ENCODE data around the gene KRTAP5-6.

DNA sequence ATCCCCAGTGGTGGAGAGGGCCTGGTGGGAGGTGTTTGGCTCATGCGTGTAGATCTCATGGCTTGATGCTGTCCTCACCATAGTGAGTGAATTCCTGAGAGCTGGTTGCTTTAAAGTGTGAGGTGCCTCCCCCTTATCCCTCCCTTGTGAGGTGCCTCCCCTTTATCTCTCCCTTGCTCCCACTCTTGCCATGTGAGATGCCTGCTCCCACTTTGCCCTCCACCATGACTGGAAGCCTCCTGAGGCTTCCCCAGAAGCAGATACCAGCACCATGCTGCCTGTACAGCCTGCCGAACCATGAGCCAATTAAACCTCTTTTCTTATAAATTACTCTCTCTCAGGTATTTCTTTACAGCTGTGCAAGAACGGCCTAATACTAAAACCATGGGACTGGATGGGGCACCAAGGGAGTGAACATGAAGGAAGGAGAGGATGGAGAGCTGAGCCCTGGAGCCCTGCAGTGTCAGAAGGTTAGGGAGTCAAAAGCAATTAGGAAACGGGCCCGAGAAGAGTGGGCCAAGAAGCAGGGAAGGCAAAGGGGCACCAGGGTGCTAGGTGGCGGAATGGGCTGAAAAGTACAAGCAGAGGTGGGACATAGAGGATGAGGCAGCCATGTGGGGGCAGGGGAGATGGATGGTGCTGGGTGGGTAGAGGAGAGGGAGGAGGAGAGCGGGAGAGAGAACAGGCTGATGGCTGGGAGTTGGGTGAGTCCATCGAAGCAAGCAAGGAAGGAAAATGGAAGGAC lies 44.0 kb downstream of the KRTAP5-6 start:
- no peak for TF ChIP-seq EZH2 (IDR thresholded peaks at IDR 0.05; ENCODE audit: borderline replicate concordance, insufficient read depth, low read depth, low read length, poor library complexity, severe bottlenecking)
- TF ChIP-seq, protein P1, sequence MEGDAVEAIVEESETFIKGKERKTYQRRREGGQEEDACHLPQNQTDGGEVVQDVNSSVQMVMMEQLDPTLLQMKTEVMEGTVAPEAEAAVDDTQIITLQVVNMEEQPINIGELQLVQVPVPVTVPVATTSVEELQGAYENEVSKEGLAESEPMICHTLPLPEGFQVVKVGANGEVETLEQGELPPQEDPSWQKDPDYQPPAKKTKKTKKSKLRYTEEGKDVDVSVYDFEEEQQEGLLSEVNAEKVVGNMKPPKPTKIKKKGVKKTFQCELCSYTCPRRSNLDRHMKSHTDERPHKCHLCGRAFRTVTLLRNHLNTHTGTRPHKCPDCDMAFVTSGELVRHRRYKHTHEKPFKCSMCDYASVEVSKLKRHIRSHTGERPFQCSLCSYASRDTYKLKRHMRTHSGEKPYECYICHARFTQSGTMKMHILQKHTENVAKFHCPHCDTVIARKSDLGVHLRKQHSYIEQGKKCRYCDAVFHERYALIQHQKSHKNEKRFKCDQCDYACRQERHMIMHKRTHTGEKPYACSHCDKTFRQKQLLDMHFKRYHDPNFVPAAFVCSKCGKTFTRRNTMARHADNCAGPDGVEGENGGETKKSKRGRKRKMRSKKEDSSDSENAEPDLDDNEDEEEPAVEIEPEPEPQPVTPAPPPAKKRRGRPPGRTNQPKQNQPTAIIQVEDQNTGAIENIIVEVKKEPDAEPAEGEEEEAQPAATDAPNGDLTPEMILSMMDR (IDR thresholded peaks at IDR 0.05), result no peak

Measured in B cell (primary cell).